ENCODE data around the gene SFXN2.

GRCh38 chr10:102757323-102757722 is 42.9 kb downstream of the SFXN2 start:
- TF ChIP-seq, protein P1, sequence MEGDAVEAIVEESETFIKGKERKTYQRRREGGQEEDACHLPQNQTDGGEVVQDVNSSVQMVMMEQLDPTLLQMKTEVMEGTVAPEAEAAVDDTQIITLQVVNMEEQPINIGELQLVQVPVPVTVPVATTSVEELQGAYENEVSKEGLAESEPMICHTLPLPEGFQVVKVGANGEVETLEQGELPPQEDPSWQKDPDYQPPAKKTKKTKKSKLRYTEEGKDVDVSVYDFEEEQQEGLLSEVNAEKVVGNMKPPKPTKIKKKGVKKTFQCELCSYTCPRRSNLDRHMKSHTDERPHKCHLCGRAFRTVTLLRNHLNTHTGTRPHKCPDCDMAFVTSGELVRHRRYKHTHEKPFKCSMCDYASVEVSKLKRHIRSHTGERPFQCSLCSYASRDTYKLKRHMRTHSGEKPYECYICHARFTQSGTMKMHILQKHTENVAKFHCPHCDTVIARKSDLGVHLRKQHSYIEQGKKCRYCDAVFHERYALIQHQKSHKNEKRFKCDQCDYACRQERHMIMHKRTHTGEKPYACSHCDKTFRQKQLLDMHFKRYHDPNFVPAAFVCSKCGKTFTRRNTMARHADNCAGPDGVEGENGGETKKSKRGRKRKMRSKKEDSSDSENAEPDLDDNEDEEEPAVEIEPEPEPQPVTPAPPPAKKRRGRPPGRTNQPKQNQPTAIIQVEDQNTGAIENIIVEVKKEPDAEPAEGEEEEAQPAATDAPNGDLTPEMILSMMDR (IDR thresholded peaks at IDR 0.05 in 4 of 5, conservative IDR thresholded peaks at IDR 0.05 in 1 of 5) = no peak
- TF ChIP-seq POLR2A (IDR thresholded peaks at IDR 0.05) = no peak

All from gastrocnemius medialis (tissue), 4 donors.